H1 (cell line): ENCODE measurements around the gene SPRYD3. TPM values are rescaled to one million over a fixed set of nuclear protein-coding genes. Genes with fewer than 3 reads are reported as not detected.

Source experiments
- BACH1 ChIP-seq: IDR thresholded peaks from 2 replicates; pipeline ENCODE4 v1.6.1; 2012; ENCODE audit warnings: low read length, improper control_type of control experiment
- CBX5 ChIP-seq: fragments of 300-800, 300-1000 bp; sonication (generic); IDR thresholded peaks from 2 replicates; pipeline ENCODE4 v1.7.1; 2016; ENCODE audit warnings: antibody characterized with exemption, low read length, low read depth
- POLR2AphosphoS5 ChIP-seq: IDR thresholded peaks from 2 replicates; pipeline ENCODE4 v1.6.1; 2011; ENCODE audit warnings: low read depth, low read length
- RAD21 ChIP-seq, 2 experiments: IDR thresholded peaks in 1 of 2; conservative IDR thresholded peaks in 1 of 2; 2 replicates each; pipeline ENCODE4 v1.6.1; 2011; ENCODE audit warnings: low read depth in 2 of 2, low read length in 2 of 2, improper control_type of control experiment in 1 of 2, inconsistent platforms in 1 of 2, mild to moderate bottlenecking in 1 of 2, moderate library complexity in 1 of 2
- ZNF274 ChIP-seq: IDR thresholded peaks from 2 replicates; pipeline ENCODE4 v1.7.0; 2012; ENCODE audit warnings: low read length, borderline replicate concordance; ENCODE audit errors: extremely low read depth
- polyA plus RNA-seq, 7 experiments: library from polyadenylated mRNA; depleted of rRNA in 3 of 7; stranded (reverse) in 5 of 7; unstranded in 2 of 7; fragments of >200 nt in 5 of 7; fragments of 200-250 nt in 2 of 7; gene quantifications; 1 replicate in 5 of 7; 2 replicates in 1 of 7; 4 replicates in 1 of 7; pipeline versions ENCODE4 v1.2.1 to v1.2.3, GENCODE V29; 2011 to 2013; ENCODE audit warnings: missing spikeins in 2 of 7, mixed read lengths in 2 of 7
- total RNA-seq: library from RNA; stranded (reverse); fragmentation: NEBNext Ultra II Directional; extraction: Animal tissue kit (Norgen Biotek cat#: 25700); gene quantifications from 2 replicates; pipeline ENCODE4 v1.2.1, GENCODE V29; 2021

SPRYD3 gene
- total and polyA plus RNA-seq, 2 of the 8 experiments (the other 6 are each of a cell fraction or from before 2014, with no cell fraction given) = 6.8 to 8.0 TPM

- no peak for TF ChIP-seq CBX5
- no peak for TF ChIP-seq BACH1
- no peak for TF ChIP-seq ZNF274
- TF ChIP-seq RAD21 (IDR thresholded peaks at IDR 0.05 in 1 of 2, conservative IDR thresholded peaks at IDR 0.05 in 1 of 2; ENCODE audit: low read depth in 2 of 2, low read length in 2 of 2) = no peak
- no peak for TF ChIP-seq POLR2AphosphoS5
Measured at GRCh38 chr12:53069621-53070410, 9.4 kb downstream of the SPRYD3 start (continued).
